Smooth muscle cell (in vitro differentiated cells): Measurements from ENCODE around the gene SLC22A15. TPM values are rescaled to one million over a fixed set of nuclear protein-coding genes. Genes with fewer than 3 reads are reported as not detected.

Experiments
- DNase-seq: peaks from one replicate; lab custom pipeline; 2025; ENCODE audit not compliant: unreplicated experiment; lab: John Stamatoyannopoulos, UW
- H2AFZ ChIP-seq: fragments of 200-600 bp; sonication (generic); 2 replicates; pipeline ENCODE4 v1.6.0; 2016; ENCODE audit warnings: antibody characterized with exemption, low read depth, mild to moderate bottlenecking
- H3F3A ChIP-seq: fragments of 200-600 bp; sonication (generic); 2 replicates; pipeline ENCODE4 v1.6.0; 2017; ENCODE audit warnings: antibody characterized with exemption, low read depth
- H3K27ac ChIP-seq: fragments of 200-600 bp; sonication (generic); 2 replicates; pipeline ENCODE4 v1.5.1; 2016; ENCODE audit warnings: low read depth, mild to moderate bottlenecking
- H3K27me3 ChIP-seq: fragments of 200-600 bp; sonication (generic); 2 replicates; pipeline ENCODE4 v1.6.1; 2016; ENCODE audit warnings: low read depth, mild to moderate bottlenecking
- H3K36me3 ChIP-seq: fragments of 200-600 bp; sonication (generic); 2 replicates; pipeline ENCODE4 v1.5.1; 2016; ENCODE audit warnings: low read depth
- H3K4me1 ChIP-seq: fragments of 200-600 bp; sonication (generic); 2 replicates; pipeline ENCODE4 v1.5.1; 2016; ENCODE audit warnings: low read depth
- H3K4me2 ChIP-seq: fragments of 200-600 bp; sonication (generic); 2 replicates; pipeline ENCODE4 v1.6.0; 2016; ENCODE audit warnings: mild to moderate bottlenecking
- H3K4me3 ChIP-seq: fragments of 200-600 bp; sonication (generic); 2 replicates; pipeline ENCODE4 v1.5.1; 2016; ENCODE audit warnings: mild to moderate bottlenecking
- H3K79me2 ChIP-seq: fragments of 200-600 bp; sonication (generic); 2 replicates; pipeline ENCODE4 v1.6.0; 2016; ENCODE audit warnings: low read depth, mild to moderate bottlenecking
- H3K9ac ChIP-seq: fragments of 200-600 bp; sonication (generic); 2 replicates; pipeline ENCODE4 v1.6.0; 2016; ENCODE audit warnings: low read depth
- H3K9me3 ChIP-seq: fragments of 200-600 bp; sonication (generic); replicated peaks from 2 replicates; pipeline ENCODE4 v1.5.1; 2016; ENCODE audit warnings: low read depth
- H4K20me1 ChIP-seq: fragments of 200-600 bp; sonication (generic); 2 replicates; pipeline ENCODE4 v1.6.0; 2016; ENCODE audit warnings: low read depth
- WGBS: methylation state at CpG from one replicate; pipeline ENCODE4 v1.1.7; 2016; ENCODE audit warnings: low lambda C conversion rate; 5-methylcytosine and 5-hydroxymethylcytosine counted together
- polyA plus RNA-seq: library from polyadenylated mRNA; unstranded; fragments of >200 nt; fragmentation: Nextera tagmentation; extraction: Ambion mirVana; gene quantifications from 2 replicates; pipeline ENCODE4 v1.2.1, GENCODE V29; 2016
- total RNA-seq: library from RNA; depleted of rRNA; stranded (reverse); fragments of >200 nt; gene quantifications from 2 replicates; pipeline ENCODE4 v1.2.3, GENCODE V29; 2014
- TF ChIP-seq, protein P1 (sequence below): fragments of 200-600 bp; sonication (generic); IDR thresholded peaks from 2 replicates; pipeline ENCODE4 v1.5.1; 2017; ENCODE audit warnings: borderline replicate concordance, mild to moderate bottlenecking, antibody characterized with exemption; ENCODE audit not compliant: insufficient read depth, poor library complexity, severe bottlenecking

The SLC22A15 gene
- total and polyA plus RNA-seq, 2 experiments from 2014 or later = 1.00 to 3.2 TPM

DNA sequence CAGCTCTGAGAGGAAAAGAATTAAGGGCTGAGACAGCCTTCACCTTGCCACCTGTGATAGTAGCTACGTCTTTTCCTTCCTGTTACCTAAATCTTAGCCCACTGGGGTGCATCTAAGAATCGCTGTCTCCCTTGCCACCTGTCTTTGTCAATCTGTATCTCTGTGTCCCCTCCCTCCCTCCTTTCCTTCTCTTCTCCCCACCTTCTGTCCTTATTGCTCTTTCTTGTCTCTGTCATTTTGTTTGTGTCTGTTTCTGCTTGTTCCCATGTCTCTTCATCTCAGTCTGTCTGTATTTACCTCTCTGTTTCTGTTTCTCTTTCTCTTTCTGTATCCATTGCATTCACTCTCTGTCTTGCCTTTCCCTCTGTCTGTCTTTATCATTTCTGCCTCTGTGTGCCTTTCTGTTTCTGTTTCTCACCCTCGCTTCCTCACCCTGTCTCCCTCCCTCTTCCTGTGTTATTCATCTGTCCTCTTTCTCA, 30.2 kb downstream of the SLC22A15 start:
- H3K9me3 ChIP-seq = no peaks in the 10 kb centered on the region
- H3K27ac ChIP-seq = no peak overlapping the region
- H3K79me2 ChIP-seq = no peaks in the 10 kb centered on the region
- H3F3A ChIP-seq = no peaks in the 10 kb centered on the region
- peaks cover 5% of the 10 kb centered on the region for H3K36me3 ChIP-seq
- no peak overlapping the region for H3K4me3 ChIP-seq
- TF ChIP-seq, protein P1, sequence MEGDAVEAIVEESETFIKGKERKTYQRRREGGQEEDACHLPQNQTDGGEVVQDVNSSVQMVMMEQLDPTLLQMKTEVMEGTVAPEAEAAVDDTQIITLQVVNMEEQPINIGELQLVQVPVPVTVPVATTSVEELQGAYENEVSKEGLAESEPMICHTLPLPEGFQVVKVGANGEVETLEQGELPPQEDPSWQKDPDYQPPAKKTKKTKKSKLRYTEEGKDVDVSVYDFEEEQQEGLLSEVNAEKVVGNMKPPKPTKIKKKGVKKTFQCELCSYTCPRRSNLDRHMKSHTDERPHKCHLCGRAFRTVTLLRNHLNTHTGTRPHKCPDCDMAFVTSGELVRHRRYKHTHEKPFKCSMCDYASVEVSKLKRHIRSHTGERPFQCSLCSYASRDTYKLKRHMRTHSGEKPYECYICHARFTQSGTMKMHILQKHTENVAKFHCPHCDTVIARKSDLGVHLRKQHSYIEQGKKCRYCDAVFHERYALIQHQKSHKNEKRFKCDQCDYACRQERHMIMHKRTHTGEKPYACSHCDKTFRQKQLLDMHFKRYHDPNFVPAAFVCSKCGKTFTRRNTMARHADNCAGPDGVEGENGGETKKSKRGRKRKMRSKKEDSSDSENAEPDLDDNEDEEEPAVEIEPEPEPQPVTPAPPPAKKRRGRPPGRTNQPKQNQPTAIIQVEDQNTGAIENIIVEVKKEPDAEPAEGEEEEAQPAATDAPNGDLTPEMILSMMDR = no peak
- no peak for DNase-seq
- H2AFZ ChIP-seq = no peak overlapping the region
- H4K20me1 ChIP-seq = no peaks in the 10 kb centered on the region
- H3K27me3 ChIP-seq = no peaks in the 10 kb centered on the region
- H3K4me2 ChIP-seq = no peak overlapping the region
- no peaks in the 10 kb centered on the region for H3K4me1 ChIP-seq
- H3K9ac ChIP-seq = no peak overlapping the region
- 86% methylated on average over 3 of the region's 3 CpGs for WGBS

DNA sequence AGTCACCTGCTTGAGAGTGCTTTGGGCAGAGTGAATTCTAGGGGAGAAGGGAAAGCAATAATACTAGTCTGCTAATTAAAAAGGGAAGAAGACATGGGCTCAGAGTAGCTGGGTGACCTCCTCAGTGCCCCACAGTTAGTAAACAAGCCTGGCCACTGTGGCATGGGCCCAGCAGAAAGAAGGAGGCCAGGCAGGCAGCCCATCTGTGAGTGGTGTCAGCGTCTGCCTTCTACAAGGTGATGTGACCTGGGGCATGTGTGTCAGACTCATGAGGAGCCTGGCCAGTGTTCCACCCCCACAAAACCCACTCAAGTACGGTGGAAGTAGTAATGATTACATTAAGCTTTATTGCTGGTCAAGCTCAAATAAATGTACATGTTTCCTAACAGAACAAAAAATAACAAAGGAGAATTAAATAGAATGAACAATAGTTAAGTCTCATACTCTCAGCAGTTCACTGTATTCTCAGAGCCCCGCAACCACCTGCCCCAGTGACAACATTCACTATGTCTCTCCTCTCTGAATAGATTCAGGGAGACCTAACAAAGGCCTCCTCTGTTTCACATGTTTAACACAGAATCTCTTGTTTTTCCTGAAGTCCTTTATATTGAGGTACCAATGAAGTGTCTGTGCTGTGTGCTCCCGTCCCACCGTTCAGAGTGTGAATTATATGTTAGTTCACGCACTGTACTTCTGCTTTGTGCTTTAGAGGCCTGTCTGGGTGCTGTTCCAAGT, 32.5 kb downstream of the SLC22A15 start:
- Histone ChIP-seq H3K9me3 (no peaks in the 10 kb centered on the region), H3K36me3 (peaks cover 5% of the 10 kb centered on the region), H3K4me1 (no peaks in the 10 kb centered on the region), H3K27ac (no peak overlapping the region), H3K4me2 (no peak overlapping the region), H3F3A (no peaks in the 10 kb centered on the region), H4K20me1 (no peaks in the 10 kb centered on the region), H2AFZ (no peak overlapping the region), H3K27me3 (no peaks in the 10 kb centered on the region), H3K9ac (no peak overlapping the region), H3K79me2 (no peaks in the 10 kb centered on the region), H3K4me3 (no peak overlapping the region)
- DNase-seq = no peak
- 92% methylated on average over 6 of the region's 6 CpGs for WGBS
- TF ChIP-seq, protein P1 = no peak

DNA sequence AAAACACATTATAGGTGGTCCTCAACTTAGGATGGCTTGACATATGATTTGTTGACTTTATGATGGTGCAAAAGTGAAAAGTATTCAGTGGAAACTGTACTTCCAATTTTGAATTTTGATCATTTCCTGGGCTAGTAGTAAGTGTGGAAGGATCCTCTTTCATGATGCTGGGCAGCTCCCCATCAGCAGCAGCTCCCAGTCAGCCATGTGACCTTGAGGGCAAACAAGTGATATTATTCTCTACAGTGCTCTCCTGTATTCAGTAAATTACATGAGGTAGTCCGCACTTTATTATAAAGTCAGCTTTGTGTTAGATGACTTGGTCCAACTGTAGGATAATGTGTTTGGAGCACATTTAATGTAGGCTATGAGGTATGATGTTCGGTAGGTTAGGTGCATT, 36.4 kb downstream of the SLC22A15 start:
- no peak overlapping the region for H3K4me3 ChIP-seq
- WGBS = 96% methylated on average over 2 of the region's 2 CpGs
- H3K36me3 ChIP-seq = no peaks in the 10 kb centered on the region
- H4K20me1 ChIP-seq = no peaks in the 10 kb centered on the region
- TF ChIP-seq, protein P1 = no peak
- no peak overlapping the region for H3K27ac ChIP-seq
- H3F3A ChIP-seq = no peaks in the 10 kb centered on the region
- H3K27me3 ChIP-seq = no peaks in the 10 kb centered on the region
- no peaks in the 10 kb centered on the region for H3K4me1 ChIP-seq
- DNase-seq = no peak
- no peak overlapping the region for H3K4me2 ChIP-seq
- no peak overlapping the region for H3K9ac ChIP-seq
- H3K79me2 ChIP-seq = no peaks in the 10 kb centered on the region
- H3K9me3 ChIP-seq = no peaks in the 10 kb centered on the region
- H2AFZ ChIP-seq = no peak overlapping the region

DNA sequence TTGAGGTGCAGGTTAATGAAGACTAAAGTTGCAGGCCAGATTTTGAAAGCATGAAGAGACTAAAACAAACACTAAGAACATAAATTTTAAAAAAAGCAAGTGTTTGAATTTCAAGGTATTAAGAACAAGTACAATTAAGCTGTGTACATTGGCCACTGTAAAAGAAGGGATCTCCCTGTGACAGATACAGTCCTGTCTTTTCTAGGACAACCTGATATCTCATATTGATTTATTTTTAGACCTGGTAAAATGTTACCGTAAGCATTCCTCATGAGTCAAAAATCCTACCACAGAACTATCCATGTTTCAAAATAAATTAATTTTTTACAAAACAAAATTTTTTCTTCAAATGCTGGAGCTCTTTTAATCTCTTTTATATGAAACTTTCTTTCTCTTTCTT, 39.4 kb downstream of the SLC22A15 start:
- H3K4me3 ChIP-seq = no peak overlapping the region
- no peaks in the 10 kb centered on the region for H4K20me1 ChIP-seq
- WGBS = 97% methylated on average over 1 of the region's 1 CpG
- H3K79me2 ChIP-seq = no peaks in the 10 kb centered on the region
- H3F3A ChIP-seq = no peaks in the 10 kb centered on the region
- no peak overlapping the region for H3K27ac ChIP-seq
- no peak overlapping the region for H2AFZ ChIP-seq
- H3K36me3 ChIP-seq = no peaks in the 10 kb centered on the region
- no peaks in the 10 kb centered on the region for H3K9me3 ChIP-seq
- no peaks in the 10 kb centered on the region for H3K27me3 ChIP-seq
- H3K9ac ChIP-seq = no peak overlapping the region
- DNase-seq = no peak
- H3K4me1 ChIP-seq = no peaks in the 10 kb centered on the region
- H3K4me2 ChIP-seq = no peak overlapping the region
- TF ChIP-seq, protein P1 = no peak
